HUES48 (cell line): Measurements from ENCODE around the gene ST7.

Experiments
- H3K27ac ChIP-seq: one replicate; pipeline ENCODE4 v1.7.0; 2013; ENCODE audit warnings: low read depth, low read length, inconsistent platforms
- H3K27me3 ChIP-seq: 2 replicates; pipeline ENCODE4 v1.6.1; 2013; ENCODE audit warnings: mild to moderate bottlenecking, low read length; ENCODE audit not compliant: control insufficient read depth, insufficient read depth
- H3K36me3 ChIP-seq: 2 replicates; pipeline ENCODE4 v1.6.1; 2013; ENCODE audit warnings: low read length; ENCODE audit not compliant: control insufficient read depth, insufficient read depth
- H3K4me1 ChIP-seq: 2 replicates; pipeline ENCODE4 v1.6.1; 2013; ENCODE audit warnings: mild to moderate bottlenecking, low read length; ENCODE audit not compliant: control insufficient read depth, insufficient read depth
- H3K4me3 ChIP-seq: 2 replicates; pipeline ENCODE4 v1.5.1; 2013; ENCODE audit warnings: mild to moderate bottlenecking, low read depth, low read length
- H3K9ac ChIP-seq: 2 replicates; pipeline ENCODE4 v1.6.1; 2013; ENCODE audit warnings: mild to moderate bottlenecking, low read depth, low read length, moderate library complexity
- H3K9me3 ChIP-seq: 2 replicates; pipeline ENCODE4 v1.6.1; 2013; ENCODE audit warnings: low read length; ENCODE audit not compliant: control insufficient read depth, insufficient read depth

ST7 gene

DNA sequence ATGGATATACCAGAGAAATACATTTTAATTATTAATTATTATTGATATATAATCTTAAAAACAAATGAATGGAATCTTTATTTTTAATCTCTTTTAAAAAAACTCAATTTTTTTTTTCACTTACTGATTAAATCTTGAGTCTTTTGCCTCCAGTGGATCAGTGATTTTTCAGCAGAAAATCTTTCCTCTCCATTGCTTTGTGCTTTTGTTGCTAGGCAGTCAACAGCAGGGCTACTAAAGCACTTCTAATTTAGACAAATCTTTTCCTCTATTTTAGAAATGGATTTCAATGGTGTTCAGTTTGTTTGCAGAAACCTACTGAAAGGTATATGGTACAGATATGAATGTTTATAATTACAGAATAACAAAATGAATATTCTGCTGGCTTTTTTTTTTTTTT is 143.6 kb downstream of the ST7 start:
- Histone ChIP-seq H3K27me3 (no peaks in the 10 kb centered on the region), H3K9ac (no peak overlapping the region), H3K27ac (no peak overlapping the region), H3K4me1 (no peaks in the 10 kb centered on the region), H3K9me3 (no peaks in the 10 kb centered on the region), H3K36me3 (no peaks in the 10 kb centered on the region), H3K4me3 (no peak overlapping the region)

DNA sequence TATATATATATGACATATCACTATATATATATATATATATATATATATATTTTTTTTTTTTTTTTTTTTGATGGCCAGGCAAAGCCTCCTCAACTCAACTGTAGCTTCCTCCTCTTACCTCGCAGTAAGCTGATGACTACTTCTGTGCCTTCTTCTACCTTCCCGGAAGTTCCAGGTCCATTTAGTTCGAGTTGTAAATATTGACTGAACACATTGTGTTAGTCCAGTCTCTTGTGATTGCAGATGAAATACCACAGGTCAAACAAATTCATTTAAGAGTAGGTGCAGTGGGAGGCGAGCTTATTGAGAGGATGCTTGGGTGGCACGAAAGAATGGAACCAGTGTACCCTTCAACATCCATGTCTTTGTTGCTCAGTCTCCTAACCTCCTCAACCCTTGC is 144.6 kb downstream of the ST7 start:
- no peak overlapping the region for H3K27ac ChIP-seq
- no peak overlapping the region for H3K4me3 ChIP-seq
- H3K9me3 ChIP-seq, result no peaks in the 10 kb centered on the region
- no peak overlapping the region for H3K9ac ChIP-seq
- no peaks in the 10 kb centered on the region for H3K4me1 ChIP-seq
- H3K27me3 ChIP-seq, result no peaks in the 10 kb centered on the region
- H3K36me3 ChIP-seq, result no peaks in the 10 kb centered on the region

DNA sequence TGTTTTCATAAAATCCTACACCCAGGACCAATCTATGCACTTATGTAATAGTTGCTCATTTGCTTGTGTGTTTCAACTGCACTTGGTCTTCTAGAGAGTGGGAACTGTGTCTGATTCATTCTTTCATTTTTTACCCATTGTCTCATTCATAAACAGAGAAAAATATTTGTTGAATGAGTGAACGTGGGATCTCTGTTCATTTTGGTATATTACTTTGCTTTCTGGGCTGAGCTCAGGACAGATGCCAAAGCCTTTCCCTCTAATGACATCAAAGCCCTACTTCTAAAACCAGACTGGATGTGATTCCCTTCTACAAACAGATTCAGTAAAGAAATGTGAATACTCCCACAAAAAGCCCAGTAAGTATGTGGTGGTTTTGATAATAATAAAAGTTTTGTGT is 145.2 kb downstream of the ST7 start:
- no peaks in the 10 kb centered on the region for H3K27me3 ChIP-seq

DNA sequence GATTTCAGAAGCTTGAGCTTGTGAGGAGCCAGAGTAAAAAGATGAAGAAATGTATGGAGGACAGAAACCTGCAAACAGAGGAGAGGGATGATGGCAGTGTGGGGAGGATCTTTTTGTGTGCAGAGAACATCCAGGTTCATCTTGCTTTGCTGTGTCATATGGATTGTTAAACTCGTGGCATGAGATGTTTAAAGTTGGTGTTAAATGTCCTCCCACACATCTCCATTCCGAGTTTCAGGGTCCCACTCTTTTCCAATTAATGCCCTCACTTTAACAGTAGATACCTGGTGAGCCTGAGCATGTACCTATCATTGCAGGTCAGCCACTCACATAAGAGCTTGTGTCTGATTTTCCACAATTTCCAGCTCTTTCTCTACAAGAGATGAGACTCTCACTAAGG is 147.7 kb downstream of the ST7 start:
- Histone ChIP-seq H3K9me3 (no peaks in the 10 kb centered on the region), H3K9ac (no peak overlapping the region), H3K4me3 (no peak overlapping the region), H3K4me1 (no peaks in the 10 kb centered on the region), H3K36me3 (no peaks in the 10 kb centered on the region), H3K27me3 (no peaks in the 10 kb centered on the region), H3K27ac (no peak overlapping the region)

More for the DNA sequence above, 145.2 kb downstream of the ST7 start:
- Histone ChIP-seq H3K4me3 (no peak overlapping the region), H3K9ac (no peak overlapping the region), H3K36me3 (no peaks in the 10 kb centered on the region), H3K9me3 (no peaks in the 10 kb centered on the region), H3K4me1 (no peaks in the 10 kb centered on the region), H3K27ac (no peak overlapping the region)

DNA sequence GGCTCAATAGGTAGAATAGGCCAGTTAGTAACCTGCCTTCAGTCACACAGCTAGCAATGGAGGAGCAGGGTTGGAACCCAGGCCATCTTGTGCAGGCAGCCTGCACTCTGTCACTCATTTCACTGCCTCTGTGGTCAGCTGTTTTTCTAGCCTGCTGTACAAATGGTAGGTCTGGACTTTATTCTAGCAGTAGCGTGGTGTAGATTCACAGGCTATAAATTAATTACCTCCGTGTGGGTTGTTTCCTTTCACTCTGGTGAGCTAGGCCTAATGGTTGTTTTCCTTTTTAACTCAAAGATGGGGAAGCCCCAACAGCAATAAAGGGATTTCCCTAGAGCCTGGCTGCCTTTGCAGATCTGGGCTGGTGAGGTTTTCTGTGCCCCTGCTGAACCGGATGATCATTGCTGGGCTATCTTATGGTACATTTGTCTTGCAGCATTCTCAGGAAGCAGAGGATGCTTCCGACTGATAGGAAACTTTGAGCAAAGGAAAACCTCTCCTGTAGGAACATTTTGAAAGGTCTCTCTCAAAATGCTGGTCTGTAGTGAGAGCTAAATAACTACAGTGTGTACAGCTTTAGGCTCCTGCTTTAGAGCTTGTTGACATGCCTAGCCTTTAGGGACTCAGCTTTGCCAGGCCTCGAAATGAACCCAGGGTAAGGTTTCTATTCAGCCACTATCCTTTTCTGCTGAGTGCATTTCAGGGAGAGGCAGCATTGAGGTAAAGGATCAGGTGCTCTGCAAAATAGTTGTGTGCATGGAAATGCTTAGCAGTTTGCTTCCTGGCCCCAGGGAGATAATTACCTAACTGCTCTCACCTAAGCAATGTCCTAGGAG is 157.4 kb downstream of the ST7 start:
- Histone ChIP-seq H3K9ac (no peak overlapping the region), H3K9me3 (no peaks in the 10 kb centered on the region; the same call in 1 of the 2 replicates), H3K4me3 (no peak overlapping the region), H3K27ac (no peak overlapping the region), H3K27me3 (no peaks in the 10 kb centered on the region), H3K36me3 (no peaks in the 10 kb centered on the region), H3K4me1 (peaks cover 14% of the 10 kb centered on the region)

DNA sequence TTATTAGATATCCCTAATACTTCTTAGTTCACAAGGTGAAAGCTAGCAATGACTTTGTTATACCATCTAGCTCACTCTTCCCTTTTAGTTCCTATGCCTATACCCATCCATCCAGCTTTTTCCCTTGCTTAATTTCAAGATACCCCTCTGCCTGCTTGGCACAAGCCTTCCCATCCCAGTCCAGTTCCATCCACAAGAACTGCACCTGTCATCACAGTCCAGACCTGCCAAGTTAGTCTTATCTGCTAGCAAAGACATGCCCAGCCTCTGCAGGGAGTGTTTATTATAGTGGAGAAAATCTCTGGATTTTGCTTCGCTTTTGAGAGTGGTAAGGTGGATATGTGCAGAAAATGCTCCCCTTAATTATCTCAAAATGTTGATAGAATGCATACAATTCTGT is 158.2 kb downstream of the ST7 start:
- no peaks in the 10 kb centered on the region; the same call in 1 of the 2 replicates for H3K9me3 ChIP-seq
- no peaks in the 10 kb centered on the region for H3K27me3 ChIP-seq
- peaks cover 17% of the 10 kb centered on the region for H3K4me1 ChIP-seq
- no peak overlapping the region for H3K27ac ChIP-seq
- no peaks in the 10 kb centered on the region for H3K36me3 ChIP-seq
- H3K4me3 ChIP-seq, result no peak overlapping the region
- H3K9ac ChIP-seq, result no peak overlapping the region

DNA sequence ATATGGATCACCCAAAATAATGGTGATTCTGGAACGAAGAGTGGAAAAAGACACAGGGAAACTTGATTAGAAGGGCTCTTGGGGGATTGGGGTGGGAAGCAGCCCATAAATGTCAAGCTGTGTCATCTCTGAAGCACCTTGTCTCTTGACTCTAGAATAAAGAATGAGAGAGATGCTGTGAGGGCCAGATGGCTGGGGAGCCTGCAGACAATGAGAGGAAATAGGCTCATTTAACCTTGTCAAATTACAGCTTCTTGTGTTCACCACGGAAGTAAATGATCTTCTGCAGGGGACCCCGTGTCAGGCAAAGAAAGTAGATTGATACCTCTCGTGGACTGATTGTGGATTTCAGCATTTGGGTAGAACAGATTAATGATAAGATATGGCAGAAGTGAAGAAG is 159.3 kb downstream of the ST7 start:
- H3K9ac ChIP-seq, result no peak overlapping the region
- H3K4me3 ChIP-seq, result no peak overlapping the region
- no peak overlapping the region for H3K27ac ChIP-seq
- no peaks in the 10 kb centered on the region; the same call in 1 of the 2 replicates for H3K9me3 ChIP-seq
- H3K36me3 ChIP-seq, result no peaks in the 10 kb centered on the region
- H3K4me1 ChIP-seq, result peaks cover 17% of the 10 kb centered on the region
- H3K27me3 ChIP-seq, result no peaks in the 10 kb centered on the region

DNA sequence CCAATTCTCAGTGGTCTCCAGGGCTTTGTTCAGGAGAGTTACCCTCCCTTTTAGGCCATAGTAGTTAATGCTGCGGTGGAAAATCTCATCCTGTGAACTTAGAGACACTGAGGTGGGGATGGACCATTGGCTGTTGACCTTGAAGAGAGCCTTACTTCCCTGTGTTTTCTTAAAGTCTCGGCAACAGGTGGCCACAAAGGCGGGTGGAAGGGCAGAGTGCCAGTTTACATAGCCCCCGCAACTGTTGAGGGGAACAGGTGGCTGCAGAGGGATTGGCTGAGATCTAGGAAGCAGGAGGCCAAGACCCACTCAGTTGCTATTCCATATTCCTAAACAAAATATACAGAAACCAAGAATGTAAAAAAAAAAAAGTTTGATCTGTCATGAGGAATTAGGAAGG is 160.6 kb downstream of the ST7 start:
- Histone ChIP-seq H3K36me3 (no peaks in the 10 kb centered on the region), H3K4me1 (peaks cover 27% of the 10 kb centered on the region), H3K9me3 (no peaks in the 10 kb centered on the region), H3K27ac (no peak overlapping the region), H3K9ac (no peak overlapping the region), H3K27me3 (no peaks in the 10 kb centered on the region), H3K4me3 (no peak overlapping the region)

DNA sequence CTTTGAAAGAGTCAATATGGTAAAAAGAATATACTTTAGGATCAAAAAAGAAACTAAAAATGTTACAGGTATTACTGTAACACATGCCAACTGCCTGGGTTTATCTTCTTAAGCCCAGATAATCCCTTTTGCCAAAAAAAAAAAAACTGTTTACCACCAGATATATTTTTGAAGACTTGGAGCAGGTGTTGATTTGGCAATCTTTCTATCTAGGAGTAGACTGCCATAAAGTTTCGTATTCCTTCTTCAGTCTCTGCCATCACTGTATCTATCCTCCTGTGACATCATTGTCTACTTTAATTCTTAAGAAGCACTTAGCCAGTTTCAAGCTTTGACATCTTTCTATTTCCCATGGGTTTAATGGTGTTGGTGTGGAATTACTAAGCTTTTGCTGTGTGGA is 161.0 kb downstream of the ST7 start:
- Histone ChIP-seq H3K27ac (no peak overlapping the region), H3K4me3 (no peak overlapping the region), H3K36me3 (no peaks in the 10 kb centered on the region), H3K27me3 (no peaks in the 10 kb centered on the region), H3K9ac (no peak overlapping the region), H3K9me3 (no peaks in the 10 kb centered on the region), H3K4me1 (peaks cover 31% of the 10 kb centered on the region)

DNA sequence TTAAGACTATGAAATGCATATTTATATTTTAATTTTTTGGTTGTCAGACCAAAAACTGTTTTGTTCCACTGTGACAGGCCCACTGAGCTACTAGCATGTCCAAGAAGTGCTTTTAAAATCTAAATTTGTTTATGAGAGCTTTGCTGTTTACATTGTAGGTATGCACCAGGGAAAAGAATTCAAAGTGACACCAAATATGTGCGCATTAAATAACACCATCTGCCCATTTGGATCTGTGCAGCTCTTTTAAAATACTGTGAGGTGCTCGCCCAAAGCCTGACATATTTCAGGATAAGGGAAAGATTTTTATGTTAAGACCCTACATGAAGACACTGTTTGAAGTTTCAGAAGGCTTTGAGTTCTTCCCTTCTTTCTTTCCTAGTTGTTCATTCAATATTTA is 162.9 kb downstream of the ST7 start:
- Histone ChIP-seq H3K9ac (no peak overlapping the region), H3K4me3 (no peak overlapping the region), H3K4me1 (peaks cover 20% of the 10 kb centered on the region), H3K36me3 (no peaks in the 10 kb centered on the region), H3K27me3 (no peaks in the 10 kb centered on the region), H3K27ac (no peak overlapping the region), H3K9me3 (no peaks in the 10 kb centered on the region)

DNA sequence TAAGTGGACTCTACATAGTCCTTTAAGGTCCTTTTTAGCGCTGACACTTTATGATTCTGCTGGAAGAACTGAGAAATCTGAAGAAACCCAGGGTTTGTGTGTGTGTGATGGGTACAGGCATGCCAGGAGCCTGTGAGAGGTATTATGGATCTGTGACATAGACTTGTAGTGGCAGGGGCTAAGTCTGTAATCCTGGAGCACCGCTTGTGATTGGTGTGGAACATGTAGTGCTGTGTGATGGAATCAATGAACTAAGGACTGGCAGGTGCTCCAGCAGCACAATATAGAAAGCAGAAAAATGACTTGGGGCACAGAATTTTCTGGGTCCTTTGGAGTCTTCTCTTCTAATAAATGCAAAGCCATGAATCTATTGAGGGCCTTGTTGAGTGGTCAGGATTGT is 163.9 kb downstream of the ST7 start:
- H3K4me1 ChIP-seq, result peaks cover 20% of the 10 kb centered on the region
- no peak overlapping the region for H3K27ac ChIP-seq
- H3K36me3 ChIP-seq, result no peaks in the 10 kb centered on the region
- H3K4me3 ChIP-seq, result no peak overlapping the region
- H3K9me3 ChIP-seq, result no peaks in the 10 kb centered on the region
- no peaks in the 10 kb centered on the region for H3K27me3 ChIP-seq
- no peak overlapping the region for H3K9ac ChIP-seq
